Epithelial cell of esophagus (primary cell): ENCODE results near the gene ABHD12.

Experiments used
- DNase-seq: peaks from one replicate; pipeline ENCODE4 v3.0.0; 2010; ENCODE audit warnings: low read depth
- H3K4me3 ChIP-seq: 2 replicates; pipeline ENCODE4 v1.5.1; 2011; ENCODE audit warnings: mild to moderate bottlenecking, low read length, control low read depth
- CTCF ChIP-seq: IDR thresholded peaks from 2 replicates; pipeline ENCODE4 v1.5.1; 2011; ENCODE audit warnings: low read depth, mild to moderate bottlenecking, low read length, control low read depth, inconsistent platforms; ENCODE audit not compliant: insufficient read depth; ENCODE audit errors: missing control alignments

The ABHD12 gene

GRCh38 chr20:25282034-25282781 lies 108.4 kb downstream of the ABHD12 start:
- H3K4me3 ChIP-seq = no peak overlapping the region
- no peak for DNase-seq
- no peak for TF ChIP-seq CTCF

DNA sequence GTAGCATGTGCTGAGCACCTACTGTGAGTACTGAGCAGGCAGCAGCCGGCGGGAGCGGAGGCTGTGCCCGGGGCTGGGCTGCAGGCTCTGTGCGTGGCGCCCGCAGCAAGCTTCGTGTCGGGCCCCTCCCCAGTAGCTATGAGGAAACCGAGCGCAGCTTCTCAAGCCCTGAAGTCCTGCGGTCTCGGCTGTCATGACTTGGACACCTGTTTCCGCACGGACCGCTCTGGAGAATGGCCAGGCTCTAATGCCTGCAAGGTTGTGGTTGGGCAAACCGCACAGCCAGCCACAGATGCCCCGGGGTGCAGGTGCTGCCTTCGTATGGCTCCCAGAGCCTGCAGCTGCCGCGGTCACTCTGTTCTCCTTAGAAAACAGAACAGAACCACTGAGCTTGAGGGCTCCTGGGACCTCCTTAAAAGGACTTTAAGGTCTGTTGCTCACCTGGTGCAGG lies 109.1 kb downstream of the ABHD12 start:
- no peak for TF ChIP-seq CTCF
- no peak overlapping the region for H3K4me3 ChIP-seq
- DNase-seq = no peak

DNA sequence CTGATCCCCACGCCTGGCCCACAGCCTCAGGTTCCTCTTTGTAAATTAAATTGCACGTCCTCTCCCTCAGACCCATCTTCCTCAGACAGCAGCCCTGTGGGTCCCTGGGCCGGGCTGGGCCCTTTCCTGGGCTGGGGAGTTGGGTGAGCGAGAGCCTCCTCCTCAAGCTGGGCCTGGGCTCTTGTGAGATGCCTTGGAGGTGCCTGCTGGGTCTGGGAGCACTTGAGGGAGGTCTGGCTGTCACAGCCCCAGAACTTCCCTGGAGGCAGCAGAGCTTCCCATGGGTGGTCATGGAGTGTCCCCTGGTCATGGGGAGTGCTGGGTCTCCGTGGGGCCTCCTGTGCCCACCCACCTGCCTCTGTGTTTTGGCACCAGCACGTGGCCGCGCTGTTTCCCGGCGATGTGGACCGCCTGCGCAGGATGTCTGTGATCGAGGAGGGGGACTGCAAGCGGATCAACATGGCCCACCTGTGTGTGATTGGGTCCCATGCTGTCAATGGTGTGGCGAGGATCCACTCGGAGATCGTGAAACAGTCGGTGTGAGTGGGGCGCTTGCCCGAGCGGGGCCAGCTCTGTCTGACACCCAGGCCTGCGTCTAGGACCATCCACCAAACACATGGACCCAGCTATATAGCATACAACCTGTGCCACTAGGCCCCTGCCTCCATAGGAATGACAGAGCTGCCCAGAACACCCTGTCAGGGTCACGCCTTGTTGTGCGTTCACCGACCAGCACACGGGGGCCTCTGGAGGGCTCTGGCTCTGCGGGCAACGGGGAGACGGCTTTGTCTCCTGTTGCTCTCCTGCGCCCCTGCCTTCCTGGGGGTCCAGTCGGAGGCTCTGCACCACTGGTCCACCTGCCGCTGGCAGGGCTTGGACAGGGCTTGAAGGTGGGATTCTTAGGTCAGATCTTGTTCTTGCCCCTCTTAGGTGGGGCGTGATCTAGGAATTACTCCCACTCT lies 109.8 kb downstream of the ABHD12 start:
- no peak for TF ChIP-seq CTCF
- DNase-seq = no peak
- no peak overlapping the region for H3K4me3 ChIP-seq

- no peak overlapping the region for H3K4me3 ChIP-seq
- DNase-seq = no peak
- TF ChIP-seq CTCF = no peak
Measured at GRCh38 chr20:25280051-25280573, 110.5 kb downstream of the ABHD12 start.

DNA sequence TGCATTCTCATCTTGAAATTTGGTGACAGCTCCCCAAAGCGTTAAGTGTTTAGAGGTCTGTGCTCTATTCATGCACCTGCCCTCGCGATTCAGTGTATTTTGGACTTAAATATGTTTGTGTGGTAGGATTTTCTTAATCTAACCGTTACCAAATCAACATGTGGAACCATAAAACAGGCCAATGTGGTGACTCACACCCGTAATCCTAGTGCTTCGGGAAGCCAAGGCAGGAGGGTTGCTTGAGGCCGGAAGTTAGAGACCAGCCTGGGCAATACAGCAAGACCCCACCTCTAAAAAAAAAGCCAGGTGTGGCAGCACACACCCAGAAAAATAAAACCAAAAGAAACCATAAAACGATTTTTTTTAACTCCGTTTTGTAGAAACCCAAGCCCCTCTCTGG lies 111.2 kb downstream of the ABHD12 start:
- peak; percentile 22 for DNase-seq
- TF ChIP-seq CTCF = no peak
- H3K4me3 ChIP-seq = no peak overlapping the region

DNA sequence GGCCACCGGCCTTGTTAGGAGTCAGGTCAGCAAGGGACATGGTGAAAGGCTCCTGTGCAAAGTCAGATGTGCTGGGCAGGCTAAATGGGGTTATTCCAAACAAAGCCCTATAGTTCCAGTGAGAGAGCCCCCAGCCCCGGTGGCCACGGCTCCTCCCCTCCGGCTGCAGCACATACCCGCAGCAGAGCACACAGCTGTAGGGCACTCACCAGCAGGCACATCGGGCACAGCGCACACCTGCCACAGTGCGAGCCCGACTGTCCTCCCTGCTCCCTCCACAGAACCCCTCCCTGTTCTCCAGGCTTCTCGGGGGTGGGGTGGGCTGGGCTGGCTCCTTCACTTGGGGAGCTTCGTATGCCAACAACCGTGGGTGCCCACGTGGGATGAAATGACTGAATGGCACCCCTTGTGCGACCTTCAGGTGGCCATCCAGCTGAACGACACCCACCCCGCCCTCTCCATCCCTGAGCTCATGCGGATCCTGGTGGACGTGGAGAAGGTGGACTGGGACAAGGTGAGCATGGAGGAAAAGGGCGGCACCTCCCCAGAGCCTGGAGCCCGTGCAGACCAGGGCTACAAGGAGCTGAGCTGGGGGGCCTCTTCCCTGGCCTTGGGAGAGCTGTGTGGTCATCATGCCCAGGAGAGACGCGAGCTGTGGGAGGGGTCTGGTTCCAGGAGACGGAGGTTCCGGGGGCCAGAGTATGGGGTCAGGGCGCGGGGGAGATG lies 111.8 kb downstream of the ABHD12 start:
- DNase-seq = no peak
- no peak overlapping the region for H3K4me3 ChIP-seq
- TF ChIP-seq CTCF = no peak
